HG03342 (cell line): ENCODE results near the gene LIF.
"Not testable (repeated sequence)": the region's sequence is repeated elsewhere in the genome, so short reads cannot be mapped to it uniquely, and the experiment has no call there.

Experiments used
- ATAC-seq: cut with Tn5 transposase; IDR thresholded peaks from one replicate; pipeline ENCODE4 v1.9.1; 2021; ENCODE audit warnings: mild to moderate bottlenecking, moderate library complexity; ENCODE audit not compliant: unreplicated experiment

LIF gene

GRCh38 chr22:30245181-30245984 is 1.2 kb downstream of the LIF start:
- ATAC-seq = no peak

DNA sequence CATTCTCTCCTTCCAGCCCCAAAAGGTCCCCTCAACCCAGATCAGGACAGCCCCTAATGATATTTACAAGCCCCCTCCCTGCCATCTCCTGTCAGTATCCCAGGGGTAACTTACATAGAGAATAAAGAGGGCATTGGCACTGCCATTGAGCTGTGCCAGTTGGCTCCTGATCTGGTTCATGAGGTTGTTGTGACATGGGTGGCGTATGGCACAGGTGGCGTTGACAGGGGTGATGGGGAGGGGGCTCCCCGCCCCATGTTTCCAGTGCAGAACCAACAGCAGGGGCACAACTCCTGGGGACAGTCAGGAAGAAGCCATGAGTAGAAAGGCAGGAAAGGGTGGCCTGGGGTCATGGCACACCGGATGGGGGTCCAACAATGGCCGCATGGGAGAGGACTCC is 1.9 kb downstream of the LIF start:
- ATAC-seq = no peak

DNA sequence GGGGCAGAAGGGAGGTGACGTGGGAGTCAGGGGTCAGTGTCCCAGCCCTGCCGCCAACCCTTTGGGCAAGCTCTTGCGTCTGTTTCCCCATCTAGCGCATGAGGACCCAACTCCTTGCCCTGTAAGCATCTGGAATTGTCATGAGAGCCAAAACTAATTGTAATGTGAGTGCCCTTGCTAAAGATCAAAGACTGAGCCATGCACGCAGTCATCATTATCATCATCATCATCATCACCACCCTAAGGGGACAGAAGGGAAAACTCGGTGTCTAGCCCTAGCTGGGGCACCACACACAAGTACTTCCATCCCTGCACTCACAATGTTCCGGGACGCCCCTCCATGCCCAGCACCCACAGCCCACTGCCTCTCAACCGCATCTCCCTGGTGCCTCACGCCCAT is 2.5 kb downstream of the LIF start:
- no peak for ATAC-seq

GRCh38 chr22:30243661-30244060 is 2.9 kb downstream of the LIF start:
- ATAC-seq = no peak

DNA sequence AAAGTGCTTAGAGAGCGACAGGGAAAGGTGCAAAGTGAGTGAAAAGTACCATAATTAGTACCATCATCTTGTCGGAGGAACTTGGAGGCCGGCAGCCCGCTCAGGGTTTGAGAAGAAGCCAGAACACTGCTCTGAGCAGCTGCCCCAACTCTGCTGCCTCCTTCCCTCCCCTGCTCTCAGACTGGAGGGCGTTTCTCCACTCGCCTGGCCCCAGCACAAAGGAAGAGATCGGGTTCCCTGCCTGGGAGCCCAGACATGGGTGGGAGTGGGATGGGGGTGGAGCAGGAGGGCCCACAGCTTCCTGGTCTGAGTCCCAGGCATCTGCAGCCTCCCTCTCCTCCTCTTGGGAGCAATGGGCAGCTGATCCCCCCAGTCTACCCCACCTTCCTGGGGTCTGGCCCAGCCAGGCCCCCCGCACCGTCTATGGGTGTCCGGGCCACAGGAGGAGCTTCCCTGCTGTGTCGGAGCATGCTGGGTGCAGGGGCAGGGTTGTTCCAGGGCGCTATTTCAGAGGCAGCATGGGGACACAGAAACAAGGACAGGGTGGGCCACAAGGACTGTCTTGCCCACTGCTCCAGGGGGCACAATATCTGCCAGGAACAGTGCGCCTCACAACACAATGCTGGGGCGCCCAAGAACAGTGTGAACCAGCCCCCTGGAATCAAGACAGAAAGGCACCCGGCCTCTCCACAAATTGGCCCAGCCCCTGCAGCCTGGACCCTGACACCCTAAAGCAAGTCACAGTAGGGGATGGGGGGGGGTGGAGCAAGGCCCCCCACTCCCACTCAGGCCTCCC is 4.8 kb downstream of the LIF start:
- ATAC-seq = no peak

DNA sequence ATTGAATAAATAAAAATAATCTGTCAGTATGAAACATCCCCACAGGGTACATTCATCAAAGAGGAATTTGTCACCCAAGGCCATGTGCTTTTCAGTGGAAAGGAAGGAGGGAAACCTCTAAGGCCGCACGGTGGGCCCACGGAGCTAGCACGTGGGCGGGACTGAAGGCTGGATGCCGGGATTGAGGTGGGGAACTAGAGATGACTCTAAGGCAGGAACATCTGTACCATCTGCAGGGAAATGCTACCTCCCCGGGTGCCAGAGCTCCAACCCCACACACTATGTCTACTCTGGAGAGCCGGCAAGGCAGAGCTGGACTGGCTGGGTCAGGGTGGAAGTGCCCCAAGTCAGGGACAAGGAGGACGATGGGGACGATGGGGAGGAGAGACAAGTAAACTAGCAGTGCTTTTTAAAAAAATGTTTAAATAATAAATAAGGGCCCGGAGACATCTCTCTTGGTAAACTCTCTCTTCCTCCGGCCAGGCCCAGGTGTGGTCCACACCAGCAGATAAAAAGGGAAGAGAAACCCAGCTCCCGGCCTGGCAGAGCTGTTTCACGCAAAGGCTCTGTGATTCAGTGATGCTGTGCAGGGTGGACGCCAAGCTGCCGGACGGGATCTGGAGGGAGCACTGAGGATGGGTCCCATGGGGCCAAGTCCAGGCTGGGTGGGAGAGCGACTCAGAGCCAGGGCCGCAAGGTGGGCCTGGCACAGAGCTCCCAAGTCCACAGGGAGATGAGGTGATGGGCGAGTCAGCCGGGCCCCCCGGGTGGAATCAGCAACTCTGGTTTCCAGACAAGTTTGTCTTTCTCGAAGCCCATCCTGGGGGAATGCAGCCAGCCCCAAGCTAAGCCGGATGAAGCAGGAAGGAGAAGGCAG is 5.8 kb downstream of the LIF start:
- ATAC-seq = no peak

- ATAC-seq = no peak
These were observed 6.8 kb downstream of the LIF start for GRCh38 chr22:30239488-30240405.

DNA sequence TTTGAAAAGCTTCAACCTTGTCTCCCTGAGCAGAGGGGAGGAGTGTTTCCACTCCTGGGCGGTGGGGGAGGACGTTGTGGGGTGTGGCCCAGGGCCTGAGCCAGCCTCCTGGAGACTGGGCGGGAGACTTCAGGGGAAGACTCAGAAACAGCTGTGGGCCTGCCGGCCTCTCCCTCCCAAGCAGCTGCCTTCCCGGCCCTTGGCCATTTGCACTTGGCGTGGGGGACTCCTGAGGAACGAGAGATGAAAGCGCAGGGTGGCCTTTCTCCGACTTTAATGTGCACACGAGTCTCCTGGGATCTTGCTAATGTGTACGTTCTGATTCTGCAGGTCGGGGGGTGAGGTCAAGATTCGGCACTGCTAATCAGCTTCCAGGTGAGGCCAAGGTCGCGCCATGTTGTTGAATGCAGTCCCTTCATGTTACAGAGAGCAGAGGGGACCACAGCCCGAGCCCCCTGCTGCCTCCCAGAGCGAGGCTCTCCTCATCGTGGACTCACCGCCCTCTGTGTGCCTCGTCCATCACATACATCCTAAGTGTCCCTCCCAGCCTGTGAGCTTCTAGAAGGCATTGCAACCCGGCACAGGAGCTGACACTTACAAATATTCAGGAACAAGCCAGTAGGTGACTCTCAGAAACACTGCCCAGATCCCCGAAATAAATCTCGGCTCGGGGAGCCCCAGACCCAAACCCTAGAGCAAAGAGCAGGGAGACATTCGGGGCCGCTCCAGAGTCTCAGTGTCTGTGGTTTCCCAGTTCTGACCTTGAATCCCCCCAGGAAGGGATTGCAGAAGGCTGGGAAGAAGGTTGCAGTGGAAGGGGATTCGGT is 7.7 kb downstream of the LIF start:
- no peak for ATAC-seq

DNA sequence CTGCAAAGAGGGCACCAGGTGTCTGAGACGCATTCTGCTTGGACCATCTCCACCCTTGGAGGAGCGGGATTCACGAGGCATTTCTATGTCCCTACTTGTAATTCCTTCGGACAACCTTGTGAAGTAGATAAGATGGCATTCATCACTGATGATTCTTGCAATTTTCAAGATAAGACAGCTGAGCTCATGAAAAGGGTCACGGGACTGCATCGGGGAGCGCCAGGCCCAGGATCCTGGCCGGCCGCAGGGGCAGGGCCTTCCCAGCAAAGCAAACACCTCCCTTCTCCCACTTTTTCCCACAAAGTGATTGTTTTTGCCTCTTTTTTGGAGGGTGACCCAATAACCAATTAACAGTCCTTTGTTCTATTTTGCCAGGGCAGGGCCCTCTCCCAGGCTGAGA is 8.4 kb downstream of the LIF start:
- ATAC-seq = no peak

- ATAC-seq = no peak
These were observed 9.7 kb downstream of the LIF start for GRCh38 chr22:30236875-30237274.

DNA sequence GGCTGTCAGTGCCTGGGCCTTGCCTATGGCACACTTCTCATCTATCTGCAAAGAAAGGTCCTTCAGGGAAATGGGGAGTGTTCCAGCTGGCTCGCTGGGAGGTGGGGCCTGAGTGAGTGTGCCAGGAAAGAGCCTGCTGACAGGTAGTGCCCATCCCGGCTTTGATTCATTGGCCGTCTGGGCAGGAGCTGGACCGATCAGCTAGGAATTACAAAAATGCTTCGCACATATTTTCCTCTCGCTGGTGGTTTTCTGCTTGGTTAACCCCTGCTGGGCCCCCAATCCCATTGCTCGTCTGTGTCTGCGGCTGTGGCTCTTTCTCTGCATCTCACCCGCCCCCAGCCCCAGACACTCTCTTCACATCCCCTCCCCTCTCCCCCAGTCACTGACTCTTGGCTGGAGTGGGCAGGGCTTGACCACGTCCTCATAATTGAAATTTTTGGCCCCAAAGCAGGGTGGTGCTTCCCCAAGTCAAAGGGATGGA is 10.8 kb downstream of the LIF start:
- no peak for ATAC-seq

DNA sequence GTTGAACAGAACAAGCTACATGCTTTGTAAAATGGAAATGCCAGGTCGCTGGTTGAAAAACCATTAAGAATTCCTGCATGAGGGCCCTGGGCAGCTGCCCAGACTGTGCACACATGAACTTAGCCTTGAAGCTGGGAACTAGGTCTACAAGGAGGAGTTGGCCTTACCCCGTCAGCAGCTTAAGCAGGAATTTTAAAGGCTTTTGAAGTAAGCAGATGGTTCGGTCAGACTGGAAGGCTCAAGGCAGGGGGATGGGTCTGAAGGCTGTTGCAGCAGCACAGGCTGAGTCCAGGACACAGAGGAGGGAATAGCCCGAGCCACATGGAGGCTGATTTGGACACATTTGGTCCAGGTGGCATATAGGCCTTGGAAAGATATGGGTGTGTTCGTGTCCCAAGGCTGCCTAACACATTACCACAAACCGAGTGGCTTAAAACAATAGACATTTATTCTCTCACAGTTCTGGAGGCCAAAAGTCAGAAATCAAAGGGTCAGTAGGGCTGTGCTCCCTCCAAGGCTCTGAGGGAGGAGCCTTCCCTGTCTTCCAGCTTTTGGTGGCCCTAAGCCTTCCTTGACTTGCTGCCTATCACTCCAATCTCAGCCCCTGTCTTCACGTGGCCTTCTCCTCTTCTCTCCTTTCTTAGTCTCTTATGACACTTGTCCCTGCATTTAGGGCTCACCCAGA is 11.6 kb downstream of the LIF start:
- no peak for ATAC-seq

DNA sequence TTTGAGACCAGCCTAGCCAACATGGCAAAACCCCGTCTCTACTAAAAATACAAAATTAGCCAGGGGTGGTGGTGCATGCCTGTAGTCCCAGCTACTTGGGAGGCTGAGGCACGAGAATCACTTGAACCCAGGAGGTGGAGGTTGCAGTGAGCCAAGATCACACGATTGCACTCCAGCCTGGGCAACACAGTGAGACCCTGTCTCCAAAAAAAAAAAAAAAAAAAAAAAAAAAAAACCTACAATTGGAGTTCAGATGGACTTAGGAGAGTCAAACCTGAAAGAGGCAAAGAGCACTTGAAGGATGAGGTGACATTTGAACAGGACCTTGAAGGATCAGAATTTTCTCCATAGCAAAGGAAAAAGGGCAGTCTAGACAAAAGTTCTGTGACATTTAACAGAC is 12.2 kb downstream of the LIF start:
- not testable (repeated sequence) for ATAC-seq

- no peak for ATAC-seq
These were observed 13.0 kb downstream of the LIF start for GRCh38 chr22:30233582-30233981.

DNA sequence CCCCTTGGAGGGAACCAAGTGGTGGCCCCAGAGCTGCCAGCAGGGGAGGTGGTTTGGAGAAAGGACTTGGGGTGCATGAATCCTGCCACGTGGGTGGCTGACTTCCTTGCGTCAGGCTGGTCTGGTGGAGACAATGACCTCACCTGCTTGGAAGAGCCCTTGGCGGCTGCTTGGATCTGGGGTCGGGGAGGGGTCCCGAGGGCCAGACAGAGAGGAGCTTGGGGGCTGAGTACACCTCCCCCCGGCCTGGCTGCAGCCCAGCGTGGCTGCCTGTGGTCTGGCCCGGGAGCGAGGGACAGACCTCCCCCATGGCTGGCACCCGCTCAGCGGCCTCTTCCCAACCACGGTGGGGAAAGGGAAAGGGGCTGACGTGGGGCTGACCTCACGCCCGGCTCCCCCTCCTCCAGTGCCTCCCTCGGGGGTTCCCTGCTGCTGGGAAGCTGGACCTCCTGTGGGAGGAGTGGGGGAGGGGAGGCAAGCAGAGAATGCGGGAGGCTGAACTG is 13.8 kb downstream of the LIF start:
- no peak for ATAC-seq

GRCh38 chr22:30230787-30231461 is 15.6 kb downstream of the LIF start:
- ATAC-seq = no peak

GRCh38 chr22:30230330-30230729 is 16.2 kb downstream of the LIF start:
- no peak for ATAC-seq
